Inferior parietal cortex (tissue), 1 donor: ENCODE results near the gene MAOB.
"Not testable (repeated sequence)": the region's sequence is repeated elsewhere in the genome, so short reads cannot be mapped to it uniquely, and the experiment has no call there.

ENCODE experiments used
- DNase-seq: peaks from one replicate; pipeline ENCODE4 v3.0.0-alpha.2; 2016; ENCODE audit errors: extremely low spot score

Gene MAOB

DNA sequence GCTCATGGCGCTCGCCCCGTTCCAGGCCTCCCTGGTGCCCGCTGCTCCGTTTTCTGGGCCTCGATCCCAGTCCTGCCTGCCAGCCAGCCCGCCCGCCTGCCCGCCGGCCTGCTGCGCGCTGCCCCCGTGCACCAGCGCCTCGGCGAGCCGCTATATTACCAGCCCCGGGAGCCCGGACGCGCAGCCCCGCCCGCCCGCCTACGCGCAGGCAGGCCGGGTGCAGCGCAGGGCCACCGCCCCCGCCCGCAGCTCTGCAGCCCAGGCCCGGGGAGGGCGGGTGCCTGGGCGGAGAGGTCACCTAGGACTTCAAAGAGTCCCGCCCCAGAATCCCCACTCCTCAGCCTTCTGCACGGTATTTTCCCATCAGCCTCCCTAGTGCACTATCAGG lies at the start of gene MAOB:
Gene MAOB (minus strand): TSS at position 157 of the 388 bp plus-strand sequence. CDS start 151 bp downstream, at position 6.
- no peak for DNase-seq

DNA sequence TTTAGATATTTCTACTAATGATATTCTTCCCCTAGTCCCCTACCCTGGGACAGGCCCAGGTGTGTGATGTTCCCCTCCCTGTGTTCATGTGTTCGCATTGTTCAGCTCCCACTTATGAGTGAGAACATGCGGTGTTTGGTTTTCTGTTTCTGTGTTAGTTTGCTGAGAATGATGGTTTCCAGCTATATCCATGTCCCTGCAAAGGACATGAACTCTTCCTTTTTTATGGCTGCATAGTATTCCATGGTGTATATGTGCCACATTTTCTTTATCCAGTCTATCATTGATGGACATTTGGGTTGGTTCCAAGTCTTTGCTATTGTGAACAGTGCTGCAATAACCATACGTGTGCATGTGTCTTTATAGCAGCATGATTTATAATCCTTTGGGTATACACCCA lies 39.8 kb upstream of the MAOB start:
- DNase-seq, result not testable (repeated sequence)

DNA sequence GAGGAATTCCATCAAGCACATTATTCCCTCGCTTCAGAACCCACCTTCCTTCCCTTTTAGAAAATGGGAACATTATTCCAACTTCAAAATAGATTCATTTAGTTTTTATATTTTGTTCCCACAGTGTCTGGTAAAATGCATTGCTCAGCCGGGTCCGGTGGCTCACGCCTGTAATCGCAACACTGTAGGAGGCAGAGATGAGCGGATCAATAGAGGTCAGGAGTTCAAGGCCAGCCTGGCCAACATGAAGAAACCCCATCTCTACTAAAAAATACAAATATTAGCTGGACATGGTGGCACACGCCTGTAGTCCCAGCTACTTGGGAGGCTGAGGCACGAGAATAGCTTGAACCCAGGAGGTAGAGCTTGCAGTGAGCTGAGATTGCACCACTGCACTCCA lies 28.5 kb upstream of the MAOB start:
- DNase-seq, result not testable (repeated sequence)

DNA sequence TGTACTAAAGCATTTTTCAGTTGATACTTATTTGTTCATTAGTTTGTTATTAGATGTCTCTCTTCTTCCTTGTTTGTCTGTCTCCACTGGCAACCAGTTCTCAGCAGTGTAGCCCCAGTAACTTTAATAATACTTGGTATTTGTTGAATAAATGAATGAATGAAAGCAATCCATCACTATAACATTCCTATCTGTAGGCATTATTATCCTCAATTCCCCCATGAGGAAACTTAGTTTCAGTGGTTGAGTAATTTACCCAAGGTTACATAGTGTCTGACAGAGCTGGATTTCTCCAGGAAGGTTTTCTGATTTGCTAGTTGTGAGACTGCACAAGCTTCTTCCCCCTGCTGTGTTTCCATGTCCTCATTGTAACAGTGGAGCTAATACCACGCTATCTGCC lies 27.8 kb upstream of the MAOB start:
- DNase-seq, result no peak

DNA sequence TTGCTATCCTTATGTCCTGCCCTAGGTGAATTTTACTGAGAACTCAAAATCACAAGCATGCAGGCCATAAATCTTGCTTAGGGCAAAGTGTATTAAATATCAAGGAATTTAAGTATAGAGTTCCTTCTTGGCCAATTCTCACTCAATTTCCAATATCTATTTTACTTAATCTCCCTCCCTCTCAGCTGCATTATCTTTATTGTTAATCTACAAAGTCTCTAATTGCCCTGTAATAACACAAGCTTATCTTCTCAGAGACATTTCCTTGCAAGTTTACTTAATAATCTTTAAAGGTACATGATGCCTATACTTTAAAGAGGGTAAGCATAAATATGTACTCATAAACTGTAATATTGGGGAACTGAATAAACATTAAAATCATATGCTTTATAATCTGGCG lies 26.9 kb upstream of the MAOB start:
- DNase-seq, result no peak

DNA sequence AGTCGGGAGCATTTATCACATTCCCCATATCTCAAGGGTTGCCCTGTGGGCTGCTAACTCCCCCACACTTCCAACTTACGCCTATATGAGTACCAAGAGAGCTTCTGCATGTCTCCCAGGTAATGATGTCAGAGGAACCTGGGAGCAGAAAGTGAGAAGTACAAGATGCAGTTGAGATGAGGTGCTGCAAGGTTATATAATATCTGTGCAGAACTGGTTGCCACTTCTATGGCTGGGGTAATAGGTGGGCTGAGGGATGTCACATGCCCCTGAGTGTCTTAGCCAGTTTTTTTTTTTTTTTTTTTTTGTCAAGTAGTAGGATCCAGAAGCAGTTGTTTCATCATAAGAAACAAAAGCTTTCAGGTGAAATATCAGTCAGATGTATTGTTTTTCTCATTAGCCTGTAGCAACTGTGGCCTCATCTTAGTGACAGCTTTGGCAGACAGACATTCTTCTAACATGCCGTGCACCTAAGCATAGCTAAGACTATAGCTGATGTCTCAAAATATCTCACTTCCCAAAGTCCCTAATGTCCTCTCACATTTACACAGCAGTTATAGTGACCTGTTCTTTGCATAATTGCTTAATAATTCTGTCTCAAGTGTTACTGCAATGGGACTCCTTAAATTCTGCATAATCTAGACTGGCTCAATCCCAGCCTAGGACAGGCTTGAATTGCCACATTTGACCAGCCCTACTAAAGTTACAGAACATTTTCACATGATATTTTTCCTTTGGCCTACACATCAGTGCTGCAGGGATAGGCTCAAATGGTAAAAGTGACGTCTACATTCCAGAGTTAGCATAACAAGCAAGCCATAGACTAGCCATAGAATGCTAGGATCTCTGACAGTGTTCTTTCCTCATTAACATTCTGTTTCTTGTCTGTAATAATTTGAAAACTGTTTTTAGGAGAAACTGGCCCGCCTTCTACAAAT lies 17.9 kb upstream of the MAOB start:
- no peak for DNase-seq

DNA sequence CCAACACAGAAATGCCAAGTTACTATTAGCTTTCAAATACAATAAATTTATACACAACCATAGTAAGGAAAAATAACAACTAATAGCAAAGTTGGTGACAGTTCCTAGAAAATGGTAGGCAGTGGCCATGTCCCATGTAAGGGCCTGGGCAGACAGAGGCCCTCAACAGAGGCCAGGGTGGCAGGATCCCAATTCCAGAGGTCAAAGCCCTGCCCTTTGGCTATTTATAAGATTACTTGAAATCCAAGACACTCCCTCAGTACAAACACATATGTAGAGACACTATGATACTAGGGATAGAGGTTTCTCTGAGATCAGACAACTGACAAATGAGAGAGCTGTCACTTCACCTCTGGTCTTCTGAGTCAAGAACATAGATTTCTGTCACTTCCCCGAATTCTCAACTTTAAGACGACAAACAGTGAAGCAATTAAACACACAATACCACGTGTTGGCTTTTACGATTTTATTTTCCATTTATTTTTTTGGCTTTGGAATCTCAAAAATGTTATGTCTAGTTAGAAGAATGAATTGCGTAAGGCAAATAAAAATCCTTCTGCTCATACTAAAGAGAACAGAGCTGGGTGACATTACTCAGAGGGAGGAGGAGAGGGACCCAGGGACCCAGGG lies 16.3 kb upstream of the MAOB start:
- no peak for DNase-seq

DNA sequence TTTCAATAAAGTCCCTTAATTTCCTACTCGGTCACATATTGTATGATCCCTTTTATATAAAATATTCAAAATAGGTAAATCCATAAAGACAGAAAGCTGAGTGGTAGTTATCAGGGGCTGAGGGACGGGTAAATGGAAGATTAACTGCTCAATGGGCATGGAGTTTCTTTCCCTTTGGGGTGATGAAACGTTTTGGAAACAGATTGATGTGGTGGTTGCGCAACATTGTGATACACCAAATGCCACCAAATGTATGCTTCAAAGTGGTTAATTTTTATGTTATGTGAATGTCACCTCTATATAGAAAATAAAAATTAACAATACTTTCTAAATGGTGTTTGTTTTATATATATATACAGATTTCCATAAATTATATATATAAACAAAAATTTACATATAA lies 15.0 kb upstream of the MAOB start:
- DNase-seq, result no peak

DNA sequence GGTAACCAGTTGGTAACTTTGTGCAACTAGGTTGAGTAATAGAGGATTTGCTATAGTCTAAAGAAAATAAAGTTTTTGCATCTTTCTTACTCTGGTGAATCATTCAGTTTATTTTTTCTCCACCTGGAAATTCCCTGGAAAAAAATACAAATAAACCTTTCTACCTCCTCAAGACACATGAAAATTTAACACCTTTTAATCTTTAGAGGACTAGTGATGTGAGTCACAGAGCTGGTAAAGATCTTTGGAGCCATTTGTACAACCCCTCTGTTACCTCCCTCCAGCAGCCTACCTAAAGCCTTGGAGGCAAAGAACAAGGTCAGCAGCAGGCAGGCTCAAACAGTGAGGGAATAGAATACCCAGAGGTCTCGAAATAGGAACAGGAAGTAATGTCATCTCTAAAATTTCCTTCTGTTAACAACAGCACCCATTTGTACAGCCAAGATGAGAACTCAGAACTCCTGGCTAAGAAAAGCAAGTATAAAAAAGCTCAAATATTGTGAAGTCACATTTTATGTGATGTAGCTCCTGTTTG lies 10.2 kb upstream of the MAOB start:
- no peak for DNase-seq

DNA sequence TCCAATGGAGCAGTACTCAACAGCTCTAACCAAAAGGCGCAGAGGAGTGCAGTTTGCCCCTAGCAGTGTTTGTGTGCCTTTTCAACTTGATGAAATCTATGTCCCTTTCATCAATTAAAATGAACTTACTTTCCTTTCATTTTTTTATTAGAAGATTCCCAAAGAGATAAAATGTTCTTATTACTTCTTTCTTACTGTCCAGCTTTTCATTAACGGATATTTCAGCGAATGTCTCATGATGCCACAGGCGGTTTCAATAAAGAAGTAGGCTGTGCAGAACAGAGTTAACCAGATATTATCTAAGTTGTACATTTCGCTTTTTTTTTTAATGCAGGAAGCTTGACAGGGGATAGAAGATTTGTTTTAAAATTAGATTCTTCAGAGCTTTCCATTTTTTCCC lies 3.4 kb upstream of the MAOB start:
- DNase-seq, result no peak

DNA sequence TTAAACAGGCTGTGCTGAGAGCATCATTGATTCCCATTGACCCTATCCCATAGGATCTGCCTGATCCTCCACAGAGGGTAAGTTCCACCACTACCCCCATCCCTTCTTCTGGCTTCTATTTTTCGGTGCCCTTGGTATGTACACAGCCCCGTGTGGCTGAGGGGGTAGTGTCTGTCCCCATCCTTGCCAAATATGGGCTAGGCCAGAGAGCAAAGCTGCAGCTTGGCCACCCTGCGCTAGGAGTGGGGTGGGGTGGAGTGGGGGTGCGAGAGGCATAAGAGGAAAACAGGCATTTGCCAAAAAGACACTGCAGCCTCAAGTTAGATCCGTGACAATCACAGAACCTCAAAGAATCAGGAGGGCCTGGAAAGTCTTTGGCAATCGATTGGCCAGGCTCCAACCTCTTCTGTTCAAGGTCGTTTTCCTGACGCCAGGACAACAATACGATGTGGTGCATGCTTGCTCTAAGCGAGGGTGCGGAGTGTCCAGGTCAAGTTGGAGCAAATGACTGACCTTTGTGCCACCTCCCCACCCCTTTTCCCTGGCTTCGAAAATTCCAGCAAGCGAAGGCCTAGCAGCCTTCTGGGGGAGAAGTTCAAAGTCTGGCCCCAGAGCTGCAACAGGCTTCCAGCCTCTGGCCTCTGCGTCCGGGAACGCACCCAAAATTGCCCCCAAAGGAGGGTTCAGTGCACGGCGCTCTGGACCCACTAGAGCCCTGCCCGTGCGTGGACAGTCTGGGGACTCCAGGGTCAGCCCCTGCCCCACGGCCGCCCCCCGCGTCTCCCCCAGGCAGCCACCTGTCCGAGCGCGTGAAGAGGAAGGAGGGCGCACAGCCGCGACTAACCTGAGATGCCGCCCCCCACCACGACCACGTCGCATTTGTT lies 598 bp downstream of the MAOB start:
- DNase-seq, result no peak

DNA sequence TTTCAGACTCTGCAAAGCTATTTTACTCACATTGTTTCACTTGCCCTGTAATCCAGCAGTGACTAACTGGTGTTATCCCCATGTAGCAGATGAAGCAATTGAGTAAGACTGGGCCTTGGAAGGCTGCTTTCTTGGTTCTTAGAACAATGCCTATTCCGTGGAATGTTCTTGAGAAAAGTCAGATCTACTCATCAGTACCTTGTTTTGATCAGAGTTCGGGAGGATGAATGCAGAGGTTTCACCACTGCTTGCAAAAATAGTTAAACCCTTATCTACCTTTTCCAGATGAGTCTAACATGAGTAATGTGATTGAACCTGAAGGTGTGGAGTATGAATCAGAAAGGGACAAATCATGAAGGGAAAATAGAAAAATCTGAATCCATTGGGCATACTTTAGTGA lies 1.8 kb downstream of the MAOB start:
- no peak for DNase-seq

DNA sequence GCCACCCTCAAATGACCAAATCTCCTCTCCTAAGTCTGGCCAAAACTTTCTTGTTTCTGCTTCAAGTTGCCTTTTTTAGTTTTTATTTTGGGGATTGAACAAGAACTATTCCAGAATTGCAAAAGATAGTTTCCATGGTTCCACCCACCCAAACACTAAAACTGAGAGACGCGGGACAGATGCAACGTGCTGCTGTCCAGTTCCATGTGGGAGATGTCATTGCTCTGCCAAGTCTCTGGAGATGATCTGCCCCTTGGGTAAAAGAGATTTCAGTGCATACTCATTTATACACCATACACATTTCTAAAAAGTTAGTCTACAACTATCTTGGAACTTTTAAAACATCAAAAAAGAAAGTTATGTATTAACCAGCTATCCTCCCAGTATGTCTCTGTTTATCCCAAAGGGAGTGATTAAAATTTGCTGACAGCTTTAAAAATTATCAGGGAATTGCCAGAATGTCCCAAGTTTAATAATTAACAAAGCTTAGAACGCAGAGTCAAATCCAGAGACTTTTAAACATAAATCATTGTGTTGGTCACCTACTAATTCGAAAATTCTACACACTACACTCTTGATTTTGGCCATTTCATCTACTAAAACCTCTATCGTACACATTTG lies 3.2 kb downstream of the MAOB start:
- DNase-seq, result no peak

DNA sequence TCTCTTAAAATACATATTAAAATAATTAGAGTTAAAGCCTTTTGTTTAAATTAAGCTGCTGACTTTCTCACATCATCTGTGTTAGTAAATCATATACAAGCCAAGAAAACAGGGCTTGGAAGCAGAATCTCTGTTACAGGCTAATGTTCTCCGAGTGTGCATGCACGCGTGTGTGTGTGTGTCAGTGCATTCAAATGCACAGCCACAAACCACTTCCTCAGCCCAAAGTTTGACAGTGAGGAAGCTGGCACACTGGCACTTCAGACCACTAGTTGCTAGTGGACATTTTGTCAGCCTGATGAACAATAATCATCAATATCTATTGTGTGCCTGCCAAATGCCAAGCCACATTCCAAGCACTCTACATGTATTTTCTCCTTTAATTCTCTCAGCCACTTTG lies 5.6 kb downstream of the MAOB start:
- DNase-seq, result no peak

DNA sequence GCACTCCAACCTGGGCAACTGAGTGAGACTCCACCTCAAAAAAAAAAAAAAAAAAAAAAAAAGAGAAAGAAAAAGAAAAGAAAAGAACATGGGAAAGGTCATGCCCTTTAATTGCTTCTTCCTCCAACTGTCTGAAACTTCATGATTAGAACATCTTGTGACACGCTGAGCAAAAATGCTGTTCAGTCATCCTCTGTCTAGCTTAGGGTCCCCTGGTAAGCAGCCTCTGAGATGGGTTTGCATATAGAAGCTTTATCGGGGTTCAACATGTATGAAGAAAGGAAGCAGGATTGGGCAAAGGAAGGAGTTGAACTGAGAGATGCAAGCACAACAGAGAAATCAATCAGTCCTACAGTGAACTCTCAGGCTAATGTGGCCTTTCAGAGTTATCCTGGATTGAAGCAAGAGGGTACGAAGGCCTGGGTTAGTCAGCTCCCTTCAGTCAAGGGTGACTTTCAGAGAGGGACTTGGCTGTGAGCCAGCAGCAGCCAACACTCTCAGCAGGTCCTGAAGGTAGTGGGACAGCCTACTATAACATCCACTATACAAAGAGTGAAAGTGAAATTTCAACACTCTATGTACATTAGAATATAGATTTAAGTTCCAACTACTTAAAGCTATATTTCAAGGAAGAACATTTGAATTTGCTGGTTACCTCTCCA lies 11.4 kb downstream of the MAOB start:
- DNase-seq, result no peak

DNA sequence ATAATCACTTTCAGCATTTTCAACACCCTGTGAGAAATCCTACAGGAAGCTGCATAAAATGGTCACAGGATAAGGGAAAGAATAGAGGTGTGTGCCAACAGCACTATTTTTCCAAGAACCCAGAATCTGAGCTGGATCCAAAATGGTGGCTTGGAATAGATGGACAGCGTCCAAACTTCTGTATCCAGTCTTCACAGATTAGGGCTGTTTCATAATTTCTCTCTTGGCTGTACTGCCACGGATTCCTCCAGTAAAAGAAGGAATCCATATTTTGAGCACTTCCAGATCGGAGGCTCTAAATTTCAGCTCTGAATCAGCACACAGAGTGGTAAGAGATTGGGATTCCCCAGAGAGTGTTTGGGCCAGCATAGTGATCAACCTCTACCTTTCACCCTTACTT lies 12.2 kb downstream of the MAOB start:
- no peak for DNase-seq

DNA sequence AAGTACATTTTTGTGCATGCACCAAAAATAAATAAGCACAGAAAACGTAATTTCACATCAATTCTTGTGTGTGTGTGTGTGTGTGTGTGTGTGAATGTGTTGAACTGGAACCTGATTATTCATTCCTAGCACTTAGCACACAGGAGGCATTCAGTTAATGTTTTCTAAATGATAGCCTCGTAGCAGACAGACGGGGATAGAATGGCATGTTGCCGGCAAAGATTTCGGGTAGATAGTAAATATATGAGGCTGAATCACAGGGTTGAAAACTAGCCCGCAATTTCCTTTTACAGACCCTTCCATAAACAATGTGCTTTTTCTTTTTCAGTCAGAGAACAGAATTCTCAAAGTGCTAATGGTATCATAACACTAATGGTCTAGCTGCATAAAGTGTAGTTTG lies 13.5 kb downstream of the MAOB start:
- DNase-seq, result no peak

DNA sequence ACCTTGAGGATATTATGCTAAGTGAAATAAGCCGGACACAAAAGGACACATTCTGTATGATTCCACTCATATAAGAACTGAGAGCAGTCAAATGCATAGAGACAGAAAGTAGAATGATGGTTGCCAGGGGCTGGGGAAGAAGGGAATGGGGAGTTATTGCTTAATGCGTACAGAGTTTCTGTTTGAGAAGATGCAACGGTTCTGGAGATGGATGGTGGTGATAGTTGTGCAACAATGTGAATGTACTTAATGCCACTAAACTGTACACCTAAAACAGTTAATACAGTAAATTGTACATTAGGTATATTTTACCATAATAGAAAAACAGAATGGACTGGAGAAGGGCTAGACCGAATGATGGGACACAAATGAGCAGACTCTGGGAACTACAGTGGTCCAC lies 15.8 kb downstream of the MAOB start:
- DNase-seq, result no peak

DNA sequence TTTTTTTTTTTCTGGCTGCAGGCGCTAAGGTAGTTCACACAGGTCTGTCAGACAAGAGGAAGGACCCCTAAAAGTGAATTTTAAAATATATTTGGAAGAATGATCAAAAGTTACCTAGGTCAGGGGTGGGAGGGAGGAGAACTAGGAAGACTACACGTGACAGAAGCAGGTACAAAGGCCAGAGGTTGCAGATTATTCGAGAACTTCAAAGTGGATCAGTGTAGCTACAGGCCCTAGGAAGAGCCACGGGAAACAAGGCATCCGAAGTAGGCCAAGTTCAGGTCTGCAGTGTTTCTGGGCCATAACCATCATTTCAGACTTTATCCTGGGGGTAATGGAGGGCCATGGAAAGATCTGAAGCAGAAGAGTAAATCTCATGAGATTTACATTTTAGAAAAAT lies 16.5 kb downstream of the MAOB start:
- DNase-seq, result no peak

DNA sequence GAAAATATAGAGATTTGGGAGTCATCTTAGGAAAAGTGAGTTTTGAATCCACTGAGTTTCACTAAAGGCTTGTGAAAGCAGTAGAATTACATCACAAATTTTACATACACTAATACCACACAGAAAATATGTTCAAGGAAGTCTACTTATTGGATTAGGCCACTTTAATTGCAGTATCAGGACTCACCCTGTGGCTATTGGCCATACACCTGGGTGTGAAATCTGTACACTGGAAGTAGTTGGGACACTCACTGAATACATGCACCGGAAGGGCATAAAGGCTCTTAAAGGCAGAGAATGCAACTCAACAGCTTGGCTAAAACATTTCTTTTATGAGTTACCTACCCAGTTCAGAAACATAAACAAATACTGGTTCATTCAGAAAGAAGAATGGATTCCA lies 19.8 kb downstream of the MAOB start:
- no peak for DNase-seq

DNA sequence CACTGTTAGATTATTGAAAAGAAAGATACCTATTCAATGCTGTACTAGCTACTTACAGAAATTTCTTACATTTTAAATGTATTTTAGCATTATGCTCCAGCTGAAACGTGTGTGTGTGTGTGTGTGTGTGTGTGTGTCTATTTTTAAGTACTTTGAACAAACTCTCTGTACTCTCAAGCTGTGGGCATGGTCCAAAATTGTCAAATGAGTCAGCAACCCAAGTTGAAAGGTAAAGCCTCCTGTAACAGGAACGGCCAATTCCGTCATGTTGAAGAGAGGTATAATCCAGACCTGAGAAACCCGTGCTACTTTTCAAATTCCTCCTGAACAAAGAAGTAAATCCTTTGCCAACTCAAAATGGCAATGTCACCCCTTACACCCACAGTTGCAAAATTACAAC lies 20.5 kb downstream of the MAOB start:
- no peak for DNase-seq
